ENCODE data around the gene DMRT1. TPM values are rescaled to one million over a fixed set of nuclear protein-coding genes. Genes with fewer than 3 reads are reported as not detected.

The DMRT1 gene
- total RNA-seq, 1 donor from 2014 or later, result not detected

DNA sequence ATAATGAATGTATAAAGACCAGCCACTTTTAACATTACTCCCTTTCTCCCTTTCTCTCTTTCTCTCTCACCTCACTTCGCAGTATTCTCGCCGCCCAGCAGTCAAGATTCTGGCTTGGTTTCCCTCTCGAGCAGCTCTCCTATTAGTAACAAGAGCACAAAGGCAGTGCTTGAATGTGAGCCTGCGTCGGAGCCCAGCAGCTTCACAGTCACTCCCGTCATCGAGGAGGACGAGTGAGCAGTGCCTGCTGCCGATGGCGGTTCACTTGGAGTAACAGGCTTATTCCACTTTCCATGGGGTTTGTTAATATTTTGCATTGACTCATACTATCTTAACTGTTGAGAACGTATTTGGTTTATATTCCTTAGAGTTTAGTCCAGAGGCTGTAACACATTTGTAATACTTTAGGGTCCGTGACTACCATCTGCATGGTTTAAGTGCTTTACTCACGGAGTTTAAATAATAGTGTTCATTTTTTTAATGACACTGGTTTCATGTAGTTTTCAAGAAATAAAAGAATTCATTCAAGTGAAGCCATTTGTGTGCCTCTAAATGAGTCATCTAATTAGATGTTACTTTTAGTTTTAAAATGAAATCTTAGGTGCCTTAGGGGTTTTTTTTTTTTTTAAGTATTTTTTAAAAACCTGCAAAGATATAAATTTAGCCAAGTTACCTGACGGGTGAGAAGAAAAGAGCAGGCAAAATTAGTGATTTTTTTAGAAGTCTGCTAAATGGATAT lies 126.6 kb downstream of the DMRT1 start:
- Histone ChIP-seq H3K4me3 (no peak overlapping the region), H3K9me3 (no peaks in the 10 kb centered on the region), H3K36me3 (no peaks in the 10 kb centered on the region), H3K4me1 (peaks cover 5 to 8% of the 10 kb centered on the region in 2 donors), H3K27me3 (peaks cover 38% of the 10 kb centered on the region), H3K27ac (no peak overlapping the region)
- TF ChIP-seq, protein P1, sequence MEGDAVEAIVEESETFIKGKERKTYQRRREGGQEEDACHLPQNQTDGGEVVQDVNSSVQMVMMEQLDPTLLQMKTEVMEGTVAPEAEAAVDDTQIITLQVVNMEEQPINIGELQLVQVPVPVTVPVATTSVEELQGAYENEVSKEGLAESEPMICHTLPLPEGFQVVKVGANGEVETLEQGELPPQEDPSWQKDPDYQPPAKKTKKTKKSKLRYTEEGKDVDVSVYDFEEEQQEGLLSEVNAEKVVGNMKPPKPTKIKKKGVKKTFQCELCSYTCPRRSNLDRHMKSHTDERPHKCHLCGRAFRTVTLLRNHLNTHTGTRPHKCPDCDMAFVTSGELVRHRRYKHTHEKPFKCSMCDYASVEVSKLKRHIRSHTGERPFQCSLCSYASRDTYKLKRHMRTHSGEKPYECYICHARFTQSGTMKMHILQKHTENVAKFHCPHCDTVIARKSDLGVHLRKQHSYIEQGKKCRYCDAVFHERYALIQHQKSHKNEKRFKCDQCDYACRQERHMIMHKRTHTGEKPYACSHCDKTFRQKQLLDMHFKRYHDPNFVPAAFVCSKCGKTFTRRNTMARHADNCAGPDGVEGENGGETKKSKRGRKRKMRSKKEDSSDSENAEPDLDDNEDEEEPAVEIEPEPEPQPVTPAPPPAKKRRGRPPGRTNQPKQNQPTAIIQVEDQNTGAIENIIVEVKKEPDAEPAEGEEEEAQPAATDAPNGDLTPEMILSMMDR (IDR thresholded peaks at IDR 0.05), result no peak
- no peak for DNase-seq (ENCODE audit: low spot score in 2 of 2)
- intact Hi-C loops (cut with DNase I), result no loop called here

DNA sequence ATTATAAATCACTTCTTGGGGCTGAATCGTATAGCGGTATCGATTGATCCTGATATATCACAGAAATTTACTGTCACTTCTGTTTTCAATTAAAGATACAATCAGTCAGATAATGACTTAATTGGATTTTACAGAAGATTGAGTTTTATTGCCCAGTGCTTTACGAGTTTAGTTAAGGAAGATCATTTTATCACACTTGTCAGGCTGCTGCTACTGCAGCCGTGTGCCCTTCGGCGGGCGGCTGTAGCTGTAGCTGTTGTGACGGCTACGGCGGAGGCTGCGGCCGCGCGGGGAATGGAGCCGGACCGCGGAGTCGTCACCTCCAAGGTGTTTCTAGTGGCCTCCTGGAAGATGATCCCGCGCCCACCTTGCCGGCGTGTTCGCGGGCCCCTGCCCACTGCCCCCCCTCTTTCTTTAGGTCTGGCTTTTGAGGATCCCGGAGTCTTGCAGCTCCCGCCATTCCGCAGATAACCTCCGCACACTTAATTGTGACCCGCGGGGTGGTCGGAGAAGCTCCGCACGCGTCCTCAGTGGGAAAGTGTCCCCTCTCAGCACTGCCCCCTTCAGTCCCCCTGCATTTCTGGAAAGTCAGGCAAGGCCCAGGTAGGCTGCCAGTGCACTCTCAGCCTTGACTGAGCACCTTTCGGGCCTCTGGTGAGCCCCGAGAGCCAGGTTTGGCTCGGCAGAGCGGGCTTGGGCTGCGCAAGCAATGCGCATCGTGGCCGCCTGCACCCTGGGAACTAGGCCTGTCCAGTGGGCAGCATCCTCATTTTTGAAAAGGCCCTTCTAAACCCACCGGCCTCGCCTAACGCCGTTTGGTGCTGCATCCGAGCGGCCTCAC lies 128.0 kb downstream of the DMRT1 start:
- Histone ChIP-seq H3K27me3 (peaks cover 38% of the 10 kb centered on the region), H3K36me3 (no peaks in the 10 kb centered on the region), H3K4me1 (peaks cover 6 to 8% of the 10 kb centered on the region in 2 donors), H3K27ac (no peak overlapping the region), H3K9me3 (no peaks in the 10 kb centered on the region), H3K4me3 (no peak overlapping the region)
- TF ChIP-seq, protein P1 (IDR thresholded peaks at IDR 0.05), result no peak
- DNase-seq (ENCODE audit: low spot score in 2 of 2), result no peak
- intact Hi-C loops (cut with DNase I), result no loop called here

- intact Hi-C loops (cut with DNase I), result no loop called here
- Histone ChIP-seq H3K27me3 (peaks cover 38% of the 10 kb centered on the region), H3K4me3 (no peak overlapping the region), H3K4me1 (peaks cover 6 to 8% of the 10 kb centered on the region in 2 donors), H3K36me3 (no peaks in the 10 kb centered on the region), H3K27ac (no peak overlapping the region), H3K9me3 (no peaks in the 10 kb centered on the region)
- no peak for DNase-seq (ENCODE audit: low spot score in 2 of 2)
- TF ChIP-seq, protein P1 (IDR thresholded peaks at IDR 0.05), result no peak
Observed at GRCh38 chr9:970151-970996, 128.9 kb downstream of the DMRT1 start.

DNA sequence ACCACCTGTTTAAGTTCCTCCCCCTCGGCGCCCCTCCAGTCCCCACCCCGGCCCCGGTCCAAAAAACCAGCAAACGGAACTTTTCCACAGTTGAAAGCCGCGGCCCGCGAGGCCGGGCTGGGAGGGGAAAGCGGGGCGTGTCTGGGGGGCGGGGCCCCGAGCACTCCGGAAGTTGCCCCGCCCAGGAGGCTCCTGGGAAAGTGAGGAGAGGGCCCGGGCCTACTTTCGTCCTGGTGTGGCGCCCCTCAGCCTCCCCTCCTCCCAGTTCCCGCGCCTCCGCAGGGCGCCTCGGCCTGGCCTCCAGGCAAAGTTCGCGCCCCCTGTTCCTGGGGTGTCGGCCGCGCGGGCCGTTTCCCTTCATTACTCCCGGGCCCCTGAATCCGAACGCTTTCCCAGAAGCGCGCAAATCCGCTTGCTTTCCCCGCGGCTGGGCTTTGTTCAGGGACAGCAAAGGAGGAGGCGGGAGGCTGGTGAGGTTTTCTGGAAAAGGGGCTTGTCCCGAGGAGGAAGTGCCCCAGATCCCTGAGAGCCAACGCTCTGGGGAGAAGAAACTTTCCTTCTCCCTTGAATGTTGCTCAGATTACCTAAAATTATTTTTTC lies 130.5 kb downstream of the DMRT1 start:
- Histone ChIP-seq H3K36me3 (no peaks in the 10 kb centered on the region), H3K9me3 (no peaks in the 10 kb centered on the region), H3K27ac (no peak overlapping the region), H3K4me1 (peaks cover 8 to 13% of the 10 kb centered on the region in 2 donors), H3K27me3 (peaks cover 41% of the 10 kb centered on the region), H3K4me3 (peak overlapping the region; percentile 28 to 52)
- DNase-seq (ENCODE audit: low spot score in 2 of 2), result no peak
- intact Hi-C loops (cut with DNase I), result no loop called here
- TF ChIP-seq, protein P1 (IDR thresholded peaks at IDR 0.05), result no peak
